Heart left ventricle (tissue), 16 donors: ENCODE data around the gene HVCN1. TPM values are rescaled to one million over a fixed set of nuclear protein-coding genes. Genes with fewer than 3 reads are reported as not detected.

ENCODE experiments used
- ATAC-seq, 4 donors: fragments of 200-7000 bp; cut with Tn5 transposase; one replicate each; pipeline ENCODE4 v1.9.1; 2020 to 2022; ENCODE audit warnings: moderate library complexity in 4 of 4, mild to moderate bottlenecking in 3 of 4, moderate number of reproducible peaks in 1 of 4
- DNase-seq, 5 donors: peaks; one replicate each; pipeline ENCODE4 v3.0.0-alpha.2; 2020
- H3K27ac ChIP-seq, 12 donors: fragments of 200-600 bp; sonication (generic) in 4 of 12; one replicate each; pipeline versions ENCODE4 v1.5.0 to v1.8.0; 2016 to 2022; ENCODE audit warnings: mild to moderate bottlenecking in 2 of 12
- H3K27me3 ChIP-seq, 9 donors: fragments of 200-600 bp; sonication (generic) in 2 of 9; one replicate each; pipeline versions ENCODE4 v1.5.1 to v1.8.0; 2016 to 2022; ENCODE audit warnings: mild to moderate bottlenecking in 3 of 9
- H3K36me3 ChIP-seq, 9 donors: fragments of 200-600 bp; sonication (generic) in 2 of 9; one replicate each; pipeline versions ENCODE4 v1.5.0 to v1.8.0; 2018 to 2022; ENCODE audit warnings: mild to moderate bottlenecking in 2 of 9
- H3K4me1 ChIP-seq, 12 donors: fragments of 200-600 bp; sonication (generic) in 4 of 12; one replicate each; pipeline versions ENCODE4 v1.5.0 to v1.8.0; 2016 to 2022; ENCODE audit warnings: mild to moderate bottlenecking in 3 of 12
- H3K4me3 ChIP-seq, 12 donors: fragments of 200-600 bp; sonication (generic) in 4 of 12; one replicate each; pipeline versions ENCODE4 v1.5.0 to v1.8.0; 2017 to 2022; ENCODE audit warnings: mild to moderate bottlenecking in 9 of 12, moderate library complexity in 4 of 12
- H3K9me3 ChIP-seq, 12 donors: fragments of 200-600 bp; sonication (generic) in 4 of 12; one replicate each; pipeline versions ENCODE4 v1.5.0 to v1.8.0; 2016 to 2022; ENCODE audit warnings: mild to moderate bottlenecking in 1 of 12
- CTCF ChIP-seq, 12 donors: fragments of 200-600 bp; sonication (generic) in 4 of 12; IDR thresholded peaks; one replicate each; pipeline versions ENCODE4 v1.5.0 to v1.8.0; 2018 to 2022; ENCODE audit warnings: antibody characterized with exemption in 12 of 12, mild to moderate bottlenecking in 5 of 12
- POLR2A ChIP-seq, 2 donors: fragments of 450-650 bp; IDR thresholded peaks; one replicate each; pipeline ENCODE4 v1.6.1; 2017; ENCODE audit warnings: antibody characterized with exemption in 2 of 2, mild to moderate bottlenecking in 2 of 2, moderate library complexity in 2 of 2
- WGBS, 4 donors: extraction: QIAGEN DNeasy Blood & Tissue Kit in 2 of 4; methylation state at CpG; one replicate each; pipeline versions ENCODE4 v1.1.5 to v1.1.7; 2013 to 2018; 5-methylcytosine and 5-hydroxymethylcytosine counted together
- intact Hi-C, 10 donors: fragments of 100-400 bp; cut with DNase I; formaldehyde crosslinking; loops; one replicate each; pipeline versions ENCODE4 v1.11.1 to v1.14.2; 2022
- polyA plus RNA-seq, 2 donors: library from polyadenylated mRNA; stranded (reverse); fragments of 200-250 nt; gene quantifications; one replicate each; pipeline ENCODE4 v1.2.3, GENCODE V29; 2013
- total RNA-seq, 9 donors: library from RNA; depleted of rRNA in 2 of 9; stranded (reverse); fragments of >200 nt in 2 of 9; fragmentation: NEBNext Ultra II Directional in 3 of 9; extraction: Animal tissue kit (Norgen Biotek cat#: 25700) in 3 of 9; gene quantifications; one replicate each; pipeline versions ENCODE4 v1.1.0 to v1.2.4, GENCODE V29; 2016 to 2023
- donor health status: ischemic (EF 13 %, LVEDD 7.1; RV severe dilation, severe dysfunction).
- donor health status: healthy with polysubstance abuse.
- donor health status: DM: no; HTN: yes; CAD: no.
- donor health status: DM: no; HTN: no; CAD: no.
- donor health status: ischemic (EF 25% LVEDD 6.9; RV normal size, moderate dysfunction).
- donor health status: ischemic (EF 25% LVEDD 5.7; RV mildly dilated, moderate dysfunction).
- donor health status: healthy.
- donor health status: DM: yes; HTN: yes; CAD: no.
- donor health status: ischemic (EF 35%, LVEDD 5.7; RV mildly dilated, moderate dysfunction).
- donor health status: nonischemic (EF 11% LVEDD 7.7; RV severe dilation, severe dysfunction).
- donor health status: DM: yes; HTN: yes; CAD: no.
- donor health status: PGD.
- donor health status: ischemic (EF 29% LVEDD 5.4; RV normal size, mild dysfunction).
- donor health status: nonischemic (EF 23%, LVEDD 6.1; RV moderate dilation, normal function).

Gene HVCN1
- total and polyA plus RNA-seq, 11 donors = 4.1 to 55.3 (median 11.8) TPM

- no peaks in the 10 kb centered on the region for H3K4me1 ChIP-seq
- H3K4me3 ChIP-seq = no peak overlapping the region
- TF ChIP-seq POLR2A (IDR thresholded peaks at IDR 0.05) (no peak), CTCF (IDR thresholded peaks at IDR 0.05) (no peak)
- peaks cover 5 to 98% (median 91%) of the 10 kb centered on the region in 9 donors for H3K36me3 ChIP-seq
- intact Hi-C loops = no loop called here
- H3K27me3 ChIP-seq = no peaks in the 10 kb centered on the region
- DNase-seq (no peak), ATAC-seq (no peak)
- H3K9me3 ChIP-seq = no peaks in the 10 kb centered on the region
- no peak overlapping the region for H3K27ac ChIP-seq
Measured at GRCh38 chr12:110720516-110720915, 31.6 kb upstream of the HVCN1 start.

- no peak overlapping the region for H3K4me3 ChIP-seq
- H3K27ac ChIP-seq = no peak overlapping the region
- no peaks in the 10 kb centered on the region for H3K9me3 ChIP-seq
- H3K4me1 ChIP-seq = no peaks in the 10 kb centered on the region
- WGBS, 4 donors = 92 to 94% (median 93%) methylated on average over 7 of the region's 7 CpGs
- intact Hi-C loops = no loop called here
- DNase-seq = no peak
- no peak for ATAC-seq
- H3K36me3 ChIP-seq = peaks cover 5 to 76% (median 69%) of the 10 kb centered on the region in 9 donors
- TF ChIP-seq POLR2A (IDR thresholded peaks at IDR 0.05) (no peak), CTCF (IDR thresholded peaks at IDR 0.05) (no peak)
- no peaks in the 10 kb centered on the region for H3K27me3 ChIP-seq
Measured at GRCh38 chr12:110718222-110718908, 29.4 kb upstream of the HVCN1 start.

- Histone ChIP-seq H3K4me1 (no peaks in the 10 kb centered on the region), H3K27ac (no peak overlapping the region), H3K27me3 (no peaks in the 10 kb centered on the region), H3K9me3 (no peaks in the 10 kb centered on the region), H3K36me3 (peaks cover under 1 to 63% (median 56%) of the 10 kb centered on the region in 9 donors), H3K4me3 (no peak overlapping the region)
- no peak for ATAC-seq
- TF ChIP-seq POLR2A (IDR thresholded peaks at IDR 0.05) (no peak), CTCF (IDR thresholded peaks at IDR 0.05) (no peak)
- no peak for DNase-seq
- WGBS, 4 donors = 90 to 96% (median 93%) methylated on average over 3 of the region's 3 CpGs
- intact Hi-C loops = no loop called here
Measured at GRCh38 chr12:110717037-110717436, 28.1 kb upstream of the HVCN1 start.

- ATAC-seq (no peak), DNase-seq (no peak)
- Histone ChIP-seq H3K36me3 (peaks cover 0 to 9% (median 0%) of the 10 kb centered on the region in 9 donors), H3K27me3 (no peaks in the 10 kb centered on the region), H3K4me3 (no peak overlapping the region), H3K27ac (no peak overlapping the region), H3K9me3 (no peaks in the 10 kb centered on the region), H3K4me1 (no peaks in the 10 kb centered on the region)
- intact Hi-C loops = loop anchor here in 1 of 10 donors (10.0 kb wide), 1 partner anchor 176 kb away; no protein-coding TSS in a partner anchor
- WGBS, 4 donors = 96 to 99% (median 98%) methylated on average over 4 of the region's 4 CpGs
- no peak for TF ChIP-seq POLR2A (IDR thresholded peaks at IDR 0.05)
- no peak for TF ChIP-seq CTCF (IDR thresholded peaks at IDR 0.05)
Measured at GRCh38 chr12:110708917-110709316, 20.0 kb upstream of the HVCN1 start.
